Ectodermal cell (in vitro differentiated cells): ENCODE data around the gene RDM1.
"Not testable (repeated sequence)": the region's sequence is repeated elsewhere in the genome, so short reads cannot be mapped to it uniquely, and the experiment has no call there.

Experiments used
- H3K27ac ChIP-seq: 2 replicates; pipeline ENCODE4 v1.7.0; 2013; ENCODE audit warnings: mild to moderate bottlenecking, low read depth, low read length; ENCODE audit not compliant: insufficient read depth, poor library complexity, severe bottlenecking
- H3K27me3 ChIP-seq: 2 replicates; pipeline ENCODE4 v1.7.0; 2013; ENCODE audit warnings: mild to moderate bottlenecking, low read length; ENCODE audit not compliant: insufficient read depth, control insufficient read depth, poor library complexity, severe bottlenecking
- H3K36me3 ChIP-seq: one replicate; pipeline ENCODE4 v1.7.0; 2013; ENCODE audit warnings: low read length; ENCODE audit not compliant: control insufficient read depth, insufficient read depth
- H3K4me1 ChIP-seq: one replicate; pipeline ENCODE4 v1.7.0; 2013; ENCODE audit warnings: low read length; ENCODE audit not compliant: control insufficient read depth, insufficient read depth
- H3K4me3 ChIP-seq: 2 replicates; pipeline ENCODE4 v1.7.0; 2013; ENCODE audit warnings: low read depth, low read length, control low read depth; ENCODE audit not compliant: insufficient read depth
- H3K9me3 ChIP-seq: 2 replicates; pipeline ENCODE4 v1.7.0; 2013; ENCODE audit warnings: mild to moderate bottlenecking, low read length, moderate library complexity; ENCODE audit not compliant: control insufficient read depth
- WGBS, 2 experiments: methylation state at CpG; one replicate each; pipeline ENCODE4 v1.1.7; 2013; ENCODE audit warnings: missing lambda C conversion rate in 2 of 2; 5-methylcytosine and 5-hydroxymethylcytosine counted together

Gene RDM1

DNA sequence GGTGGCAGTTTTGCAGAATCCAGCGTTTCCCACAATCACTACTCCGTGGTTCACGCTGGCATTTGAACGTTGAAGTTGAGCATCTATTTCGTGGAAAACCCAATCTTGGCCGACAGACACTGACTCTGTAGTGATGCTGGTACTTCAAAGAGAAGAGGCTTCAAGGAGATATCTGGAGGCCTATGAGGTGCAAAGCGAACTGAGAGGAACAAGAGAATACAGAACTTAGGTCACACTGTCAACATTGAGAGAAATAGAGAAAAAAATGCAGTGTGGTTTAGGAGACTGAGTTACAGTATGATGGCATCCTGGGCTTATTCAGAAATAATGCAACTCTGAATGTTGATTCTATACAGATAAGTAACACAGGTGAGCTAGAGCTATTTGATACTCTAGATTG, 34.7 kb upstream of the RDM1 start:
- H3K4me3 ChIP-seq = no peak overlapping the region
- no peaks in the 10 kb centered on the region for H3K4me1 ChIP-seq
- no peaks in the 10 kb centered on the region for H3K27me3 ChIP-seq
- no peaks in the 10 kb centered on the region for H3K36me3 ChIP-seq
- H3K27ac ChIP-seq = no peak overlapping the region
- H3K9me3 ChIP-seq = no peaks in the 10 kb centered on the region
- 95% methylated on average over 7 of the region's 7 CpGs for WGBS, 2 experiments

DNA sequence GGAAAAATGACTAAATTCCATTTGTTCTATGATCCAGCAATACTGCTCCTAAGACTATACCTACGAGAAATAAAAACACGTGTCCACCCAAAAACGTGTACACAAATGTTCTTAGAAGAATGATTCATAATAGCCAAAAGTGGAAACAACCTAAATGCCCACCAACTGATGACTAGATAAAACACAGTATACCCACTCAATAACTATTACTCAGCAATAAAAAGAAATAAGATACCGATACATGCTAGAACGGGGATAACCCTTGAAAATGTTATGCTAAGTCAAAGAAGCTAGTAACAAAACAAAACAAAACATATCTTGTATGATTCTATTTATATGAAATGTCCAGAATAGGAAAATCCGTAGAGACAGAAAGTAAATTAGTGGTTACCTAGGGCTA, 33.1 kb upstream of the RDM1 start:
- Histone ChIP-seq H3K9me3 (no peaks in the 10 kb centered on the region), H3K4me1 (no peaks in the 10 kb centered on the region), H3K36me3 (no peaks in the 10 kb centered on the region), H3K27me3 (no peaks in the 10 kb centered on the region), H3K27ac (no peak overlapping the region), H3K4me3 (no peak overlapping the region)
- 95 to 96% methylated on average over 6 of the region's 6 CpGs for WGBS, 2 experiments

GRCh38 chr17:35953720-35954119, 23.1 kb upstream of the RDM1 start:
- Histone ChIP-seq H3K27ac (no peak overlapping the region), H3K9me3 (no peaks in the 10 kb centered on the region), H3K4me3 (no peak overlapping the region), H3K36me3 (no peaks in the 10 kb centered on the region), H3K4me1 (no peaks in the 10 kb centered on the region), H3K27me3 (no peaks in the 10 kb centered on the region)
- WGBS, 2 experiments = 58 to 63% methylated on average over 7 of the region's 7 CpGs

- Histone ChIP-seq H3K27ac (no peak overlapping the region), H3K4me3 (no peak overlapping the region), H3K27me3 (no peaks in the 10 kb centered on the region), H3K36me3 (no peaks in the 10 kb centered on the region), H3K9me3 (no peaks in the 10 kb centered on the region), H3K4me1 (no peaks in the 10 kb centered on the region)
- WGBS, 2 experiments = 93% methylated on average over 3 of the region's 3 CpGs
Observed at GRCh38 chr17:35949401-35949800, 18.8 kb upstream of the RDM1 start.

GRCh38 chr17:35948092-35948491, 17.5 kb upstream of the RDM1 start:
- no peaks in the 10 kb centered on the region for H3K27me3 ChIP-seq
- 90 to 93% methylated on average over 7 of the region's 7 CpGs for WGBS, 2 experiments
- H3K4me1 ChIP-seq = no peaks in the 10 kb centered on the region
- H3K27ac ChIP-seq = no peak overlapping the region
- H3K9me3 ChIP-seq = no peaks in the 10 kb centered on the region
- no peak overlapping the region for H3K4me3 ChIP-seq
- no peaks in the 10 kb centered on the region for H3K36me3 ChIP-seq

DNA sequence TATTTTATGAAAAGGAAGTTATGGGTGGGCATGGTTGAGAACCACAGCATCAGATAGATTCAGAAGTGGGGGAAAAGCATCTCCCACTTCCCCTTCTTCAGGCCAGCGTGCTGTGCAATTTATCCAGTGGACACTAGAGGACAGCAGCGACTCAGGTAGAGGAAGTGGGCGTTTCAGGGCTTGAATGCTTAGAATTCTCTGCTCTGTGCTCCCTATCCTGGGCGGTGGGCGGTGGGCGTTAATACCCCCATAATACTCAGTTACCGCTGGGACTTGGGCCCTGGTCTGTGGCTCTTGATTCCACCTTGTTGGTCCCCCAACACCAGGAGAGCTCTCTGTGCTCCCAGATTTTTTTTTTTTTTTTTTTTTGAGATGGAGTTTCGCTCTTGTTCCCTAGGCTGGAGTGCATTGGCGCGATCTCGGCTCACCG, 16.6 kb upstream of the RDM1 start:
- Histone ChIP-seq H3K4me3 (no peak overlapping the region), H3K36me3 (no peaks in the 10 kb centered on the region), H3K27ac (no peak overlapping the region), H3K4me1 (peaks cover 3% of the 10 kb centered on the region), H3K27me3 (no peaks in the 10 kb centered on the region), H3K9me3 (no peaks in the 10 kb centered on the region)
- 48 to 49% methylated on average over 12 of the region's 12 CpGs for WGBS, 2 experiments

DNA sequence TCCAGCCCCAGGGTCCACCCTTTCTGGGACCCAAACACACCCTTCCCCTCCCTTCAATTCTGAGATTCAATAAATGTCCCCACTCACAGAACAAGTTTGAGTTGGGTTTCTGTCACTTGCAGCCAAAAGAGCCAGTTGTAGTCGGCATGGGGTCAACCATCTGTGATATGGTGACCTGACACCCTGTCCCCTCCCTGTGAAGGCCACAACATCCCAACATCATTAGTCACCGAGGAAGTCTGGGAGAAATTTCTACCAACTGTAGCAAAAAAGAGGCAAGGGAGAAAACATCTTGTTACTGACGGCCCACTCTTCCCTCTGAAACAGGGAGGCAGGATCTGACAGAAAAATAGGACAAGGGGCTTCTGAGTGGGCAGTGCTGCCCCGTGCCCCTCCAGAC, 13.6 kb upstream of the RDM1 start:
- WGBS, 2 experiments = 90 to 94% methylated on average over 4 of the region's 4 CpGs
- Histone ChIP-seq H3K4me3 (no peak overlapping the region), H3K4me1 (peaks cover 3% of the 10 kb centered on the region), H3K27me3 (no peaks in the 10 kb centered on the region), H3K27ac (no peak overlapping the region), H3K36me3 (no peaks in the 10 kb centered on the region), H3K9me3 (no peaks in the 10 kb centered on the region)

- H3K9me3 ChIP-seq = no peaks in the 10 kb centered on the region
- H3K27me3 ChIP-seq = no peaks in the 10 kb centered on the region
- WGBS, 2 experiments = 88 to 95% methylated on average over 2 of the region's 2 CpGs
- peaks cover 3% of the 10 kb centered on the region for H3K4me1 ChIP-seq
- no peak within 1 kb of the TSS for H3K4me3 ChIP-seq
- no peak within 1 kb of the TSS for H3K27ac ChIP-seq
- H3K36me3 ChIP-seq = no peaks in the 10 kb centered on the region
Observed at GRCh38 chr17:35943537-35943936, 13.0 kb upstream of the RDM1 start, which contains the start of gene LYZL6. Gene LYZL6 (minus strand): TSS chr17:35943713. CDS start chr17:35939356, 4,357 bp downstream.

GRCh38 chr17:35942588-35943186, 12.1 kb upstream of the RDM1 start:
- no peaks in the 10 kb centered on the region for H3K36me3 ChIP-seq
- peaks cover 3% of the 10 kb centered on the region for H3K4me1 ChIP-seq
- H3K27me3 ChIP-seq = no peaks in the 10 kb centered on the region
- no peak overlapping the region for H3K4me3 ChIP-seq
- 91 to 93% methylated on average over 9 of the region's 9 CpGs for WGBS, 2 experiments
- no peaks in the 10 kb centered on the region for H3K9me3 ChIP-seq
- no peak overlapping the region for H3K27ac ChIP-seq

DNA sequence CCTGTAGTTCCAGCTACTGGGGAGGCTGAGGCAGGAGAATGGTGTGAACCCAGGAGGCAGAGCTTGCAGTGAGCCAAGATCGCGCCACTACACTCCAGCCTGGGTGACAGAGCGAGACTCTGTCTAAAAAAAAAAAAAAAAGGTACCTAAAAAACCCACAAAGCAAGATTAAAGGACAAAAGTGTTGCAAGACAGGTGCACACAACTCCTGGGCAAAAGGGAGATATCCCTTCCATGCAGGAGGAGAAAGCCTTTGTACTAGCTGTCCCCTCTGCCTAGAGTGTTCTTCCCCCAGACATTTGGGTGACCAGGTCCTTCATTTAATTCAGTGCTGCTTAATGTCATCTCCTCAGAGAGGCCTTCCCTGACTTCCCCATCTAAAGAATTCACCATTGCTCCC, 7.9 kb upstream of the RDM1 start:
- 83 to 98% methylated on average over 3 of the region's 3 CpGs for WGBS, 2 experiments
- H3K36me3 ChIP-seq, H3K27ac ChIP-seq, H3K27me3 ChIP-seq, H3K4me1 ChIP-seq, H3K9me3 ChIP-seq, H3K4me3 ChIP-seq: not testable (repeated sequence)

- H3K4me1 ChIP-seq = peaks cover 3% of the 10 kb centered on the region
- no peaks in the 10 kb centered on the region for H3K36me3 ChIP-seq
- no peak overlapping the region for H3K27ac ChIP-seq
- no peaks in the 10 kb centered on the region for H3K9me3 ChIP-seq
- WGBS, 2 experiments = 96 to 100% methylated on average over 5 of the region's 5 CpGs
- H3K4me3 ChIP-seq = no peak overlapping the region
- no peaks in the 10 kb centered on the region for H3K27me3 ChIP-seq
Observed at GRCh38 chr17:35936063-35936462, 5.5 kb upstream of the RDM1 start.
